Neutrophil (primary cell): Measurements from ENCODE around the gene RAB5IF.

Experiments used
- H3K27ac ChIP-seq: fragments of 200-600 bp; sonication (generic); 2 replicates; pipeline ENCODE4 v1.5.1; 2016; ENCODE audit warnings: mild to moderate bottlenecking, moderate library complexity
- H3K27me3 ChIP-seq: fragments of 200-600 bp; sonication (generic); 2 replicates; pipeline ENCODE4 v1.6.0; 2016; ENCODE audit warnings: mild to moderate bottlenecking
- H3K36me3 ChIP-seq: fragments of 200-600 bp; sonication (generic); 2 replicates; pipeline ENCODE4 v1.5.1; 2017
- H3K4me1 ChIP-seq, 2 experiments: fragments of 200-600 bp in 1 of 2; sonication (generic) in 1 of 2; 1 replicate in 1 of 2; 2 replicates in 1 of 2; pipeline versions ENCODE4 v1.5.1 to v1.6.1; 2013 to 2016; ENCODE audit warnings: low read depth in 1 of 2, low read length in 1 of 2, mild to moderate bottlenecking in 1 of 2, moderate library complexity in 1 of 2; ENCODE audit not compliant: control insufficient read depth in 1 of 2, insufficient read depth in 1 of 2
- H3K4me3 ChIP-seq, 2 experiments: fragments of 200-600 bp in 1 of 2; sonication (generic) in 1 of 2; 1 replicate in 1 of 2; 2 replicates in 1 of 2; pipeline ENCODE4 v1.5.1; 2013 to 2016; ENCODE audit warnings: low read depth in 1 of 2, low read length in 1 of 2, mild to moderate bottlenecking in 1 of 2, moderate library complexity in 1 of 2
- H3K9me3 ChIP-seq: fragments of 200-600 bp; sonication (generic); 2 replicates; pipeline ENCODE4 v1.5.1; 2016
- TF ChIP-seq, protein P1 (sequence below): fragments of 200-600 bp; sonication (generic); IDR thresholded peaks from 2 replicates; pipeline ENCODE4 v1.5.1; 2016; ENCODE audit warnings: antibody characterized with exemption

RAB5IF gene

GRCh38 chr20:36653456-36653855, 47.9 kb downstream of the RAB5IF start:
- TF ChIP-seq, protein P1, sequence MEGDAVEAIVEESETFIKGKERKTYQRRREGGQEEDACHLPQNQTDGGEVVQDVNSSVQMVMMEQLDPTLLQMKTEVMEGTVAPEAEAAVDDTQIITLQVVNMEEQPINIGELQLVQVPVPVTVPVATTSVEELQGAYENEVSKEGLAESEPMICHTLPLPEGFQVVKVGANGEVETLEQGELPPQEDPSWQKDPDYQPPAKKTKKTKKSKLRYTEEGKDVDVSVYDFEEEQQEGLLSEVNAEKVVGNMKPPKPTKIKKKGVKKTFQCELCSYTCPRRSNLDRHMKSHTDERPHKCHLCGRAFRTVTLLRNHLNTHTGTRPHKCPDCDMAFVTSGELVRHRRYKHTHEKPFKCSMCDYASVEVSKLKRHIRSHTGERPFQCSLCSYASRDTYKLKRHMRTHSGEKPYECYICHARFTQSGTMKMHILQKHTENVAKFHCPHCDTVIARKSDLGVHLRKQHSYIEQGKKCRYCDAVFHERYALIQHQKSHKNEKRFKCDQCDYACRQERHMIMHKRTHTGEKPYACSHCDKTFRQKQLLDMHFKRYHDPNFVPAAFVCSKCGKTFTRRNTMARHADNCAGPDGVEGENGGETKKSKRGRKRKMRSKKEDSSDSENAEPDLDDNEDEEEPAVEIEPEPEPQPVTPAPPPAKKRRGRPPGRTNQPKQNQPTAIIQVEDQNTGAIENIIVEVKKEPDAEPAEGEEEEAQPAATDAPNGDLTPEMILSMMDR: no peak
- H3K9me3 ChIP-seq: no peaks in the 10 kb centered on the region
- H3K27ac ChIP-seq: no peak overlapping the region
- H3K27me3 ChIP-seq: no peaks in the 10 kb centered on the region
- H3K36me3 ChIP-seq: peaks cover 28% of the 10 kb centered on the region
- H3K4me3 ChIP-seq: no peak overlapping the region
- H3K4me1 ChIP-seq: peaks cover 0 to 5% of the 10 kb centered on the region in 2 experiments

DNA sequence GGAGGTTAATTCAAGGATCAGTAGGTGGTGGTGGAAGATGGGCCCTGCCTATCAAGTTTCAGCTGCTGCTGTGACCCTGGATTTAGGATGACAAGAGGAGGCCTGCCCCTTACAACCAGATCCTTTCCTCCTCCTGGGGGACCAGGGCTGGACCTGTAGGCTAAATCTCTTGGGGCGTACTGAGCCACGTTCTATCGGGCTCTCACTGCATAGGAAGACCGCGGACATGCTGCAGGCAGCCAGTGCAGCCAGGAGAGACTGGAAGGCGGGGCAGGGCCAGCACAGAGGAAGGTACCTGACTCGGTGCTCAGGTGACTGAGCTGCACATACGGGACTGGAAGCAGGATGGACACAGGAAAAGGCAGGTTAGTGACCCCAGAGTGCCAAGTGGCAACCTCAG, 48.9 kb downstream of the RAB5IF start:
- Histone ChIP-seq H3K27me3 (no peaks in the 10 kb centered on the region), H3K27ac (no peak overlapping the region), H3K4me3 (no peak overlapping the region), H3K4me1 (peaks cover 0 to 6% of the 10 kb centered on the region in 2 experiments), H3K36me3 (peaks cover 31% of the 10 kb centered on the region), H3K9me3 (no peaks in the 10 kb centered on the region)
- TF ChIP-seq, protein P1: no peak

DNA sequence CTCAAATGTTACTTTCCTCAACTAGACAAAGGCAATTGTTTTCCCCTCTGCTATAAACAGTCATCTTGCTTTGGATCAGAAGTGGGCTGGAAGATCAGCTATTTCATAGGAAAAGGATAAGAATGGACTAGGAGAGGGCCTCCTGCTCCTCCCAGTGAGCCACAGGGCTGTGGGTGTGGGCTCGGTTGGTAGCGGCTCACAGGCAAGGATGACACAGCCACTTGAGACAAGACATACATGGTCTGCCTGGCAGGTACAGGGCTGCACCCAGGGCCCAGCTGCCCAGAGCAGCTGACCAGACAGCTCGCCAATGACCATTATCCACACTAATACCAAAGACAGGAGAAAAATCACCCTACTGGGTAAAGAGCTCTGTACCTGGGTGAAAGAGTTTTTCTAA, 49.4 kb downstream of the RAB5IF start:
- Histone ChIP-seq H3K4me1 (peaks cover 0 to 6% of the 10 kb centered on the region in 2 experiments), H3K36me3 (peaks cover 31% of the 10 kb centered on the region), H3K9me3 (no peaks in the 10 kb centered on the region), H3K4me3 (no peak overlapping the region), H3K27me3 (no peaks in the 10 kb centered on the region), H3K27ac (no peak overlapping the region)
- TF ChIP-seq, protein P1: no peak

GRCh38 chr20:36656733-36657132, 51.2 kb downstream of the RAB5IF start:
- no peak overlapping the region for H3K4me3 ChIP-seq
- H3K27ac ChIP-seq: no peak overlapping the region
- H3K4me1 ChIP-seq: peaks cover 0 to 6% of the 10 kb centered on the region in 2 experiments
- no peaks in the 10 kb centered on the region for H3K9me3 ChIP-seq
- TF ChIP-seq, protein P1: no peak
- H3K36me3 ChIP-seq: peaks cover 26% of the 10 kb centered on the region
- H3K27me3 ChIP-seq: no peaks in the 10 kb centered on the region

GRCh38 chr20:36658300-36658699, 52.7 kb downstream of the RAB5IF start:
- Histone ChIP-seq H3K36me3 (peaks cover 15% of the 10 kb centered on the region), H3K4me3 (no peak overlapping the region), H3K9me3 (no peaks in the 10 kb centered on the region), H3K27me3 (no peaks in the 10 kb centered on the region), H3K4me1 (peaks cover 11 to 18% of the 10 kb centered on the region in 2 experiments), H3K27ac (no peak overlapping the region)
- TF ChIP-seq, protein P1: no peak
